GM23338 (cell line): Measurements from ENCODE around the gene CACNA1B.

Experiments used
- EZH2phosphoT487 ChIP-seq: fragments of 200-600 bp; sonication (generic); IDR thresholded peaks from one replicate; pipeline ENCODE4 v1.8.1; 2018; ENCODE audit warnings: antibody characterized with exemption; ENCODE audit not compliant: unreplicated experiment
- TF ChIP-seq, protein P1 (sequence below), 2 experiments: fragments of 200-600 bp in 1 of 2; sonication (generic) in 1 of 2; conservative IDR thresholded peaks; 2 replicates each; pipeline versions ENCODE4 v1.5.1 to v1.6.1; 2016 to 2017; ENCODE audit warnings: antibody characterized with exemption in 2 of 2, low read depth in 2 of 2, mild to moderate bottlenecking in 2 of 2, moderate library complexity in 1 of 2

DNA sequence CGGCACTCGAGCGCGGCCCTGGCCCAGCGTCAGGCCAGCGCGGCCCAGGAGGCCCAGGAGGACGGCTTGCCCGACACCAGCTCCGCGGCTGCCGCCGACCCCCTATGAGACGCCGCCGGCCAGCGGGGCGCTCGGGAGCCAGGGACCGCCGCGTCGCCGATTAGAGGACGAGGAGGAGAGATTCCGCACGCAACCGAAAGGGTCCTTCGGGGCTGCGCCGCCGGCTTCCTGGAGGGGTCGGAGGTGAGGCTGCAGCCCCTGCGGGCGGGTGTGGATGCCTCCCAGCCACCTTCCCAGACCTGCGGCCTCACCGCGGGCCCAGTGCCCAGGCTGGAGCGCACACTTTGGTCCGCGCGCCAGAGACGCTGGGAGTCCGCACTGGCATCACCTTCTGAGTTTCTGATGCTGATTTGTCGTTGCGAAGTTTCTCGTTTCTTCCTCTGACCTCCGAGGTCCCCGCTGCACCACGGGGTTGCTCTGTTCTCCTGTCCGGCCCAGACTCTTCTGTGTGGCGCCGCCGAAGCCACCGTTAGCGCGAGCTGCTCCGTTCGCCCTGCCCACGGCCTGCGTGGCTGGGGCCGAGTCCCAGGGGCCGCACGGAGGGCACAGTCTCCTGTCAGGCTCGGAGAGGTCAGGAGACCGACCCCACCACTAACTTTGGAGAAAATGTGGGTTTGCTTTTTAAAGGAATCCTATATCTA is 42.6 kb upstream of the CACNA1B start:
- TF ChIP-seq, protein P1, sequence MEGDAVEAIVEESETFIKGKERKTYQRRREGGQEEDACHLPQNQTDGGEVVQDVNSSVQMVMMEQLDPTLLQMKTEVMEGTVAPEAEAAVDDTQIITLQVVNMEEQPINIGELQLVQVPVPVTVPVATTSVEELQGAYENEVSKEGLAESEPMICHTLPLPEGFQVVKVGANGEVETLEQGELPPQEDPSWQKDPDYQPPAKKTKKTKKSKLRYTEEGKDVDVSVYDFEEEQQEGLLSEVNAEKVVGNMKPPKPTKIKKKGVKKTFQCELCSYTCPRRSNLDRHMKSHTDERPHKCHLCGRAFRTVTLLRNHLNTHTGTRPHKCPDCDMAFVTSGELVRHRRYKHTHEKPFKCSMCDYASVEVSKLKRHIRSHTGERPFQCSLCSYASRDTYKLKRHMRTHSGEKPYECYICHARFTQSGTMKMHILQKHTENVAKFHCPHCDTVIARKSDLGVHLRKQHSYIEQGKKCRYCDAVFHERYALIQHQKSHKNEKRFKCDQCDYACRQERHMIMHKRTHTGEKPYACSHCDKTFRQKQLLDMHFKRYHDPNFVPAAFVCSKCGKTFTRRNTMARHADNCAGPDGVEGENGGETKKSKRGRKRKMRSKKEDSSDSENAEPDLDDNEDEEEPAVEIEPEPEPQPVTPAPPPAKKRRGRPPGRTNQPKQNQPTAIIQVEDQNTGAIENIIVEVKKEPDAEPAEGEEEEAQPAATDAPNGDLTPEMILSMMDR (conservative IDR thresholded peaks at IDR 0.05; ENCODE audit: low read depth in 2 of 2), result no peak
- no peak for TF ChIP-seq EZH2phosphoT487
